ENCODE data around the gene LDB3. TPM values are rescaled to one million over a fixed set of nuclear protein-coding genes. Genes with fewer than 3 reads are reported as not detected.

LDB3 gene
- total and polyA plus RNA-seq, 2 experiments from 2014 or later = 0.05 to 0.11 TPM

DNA sequence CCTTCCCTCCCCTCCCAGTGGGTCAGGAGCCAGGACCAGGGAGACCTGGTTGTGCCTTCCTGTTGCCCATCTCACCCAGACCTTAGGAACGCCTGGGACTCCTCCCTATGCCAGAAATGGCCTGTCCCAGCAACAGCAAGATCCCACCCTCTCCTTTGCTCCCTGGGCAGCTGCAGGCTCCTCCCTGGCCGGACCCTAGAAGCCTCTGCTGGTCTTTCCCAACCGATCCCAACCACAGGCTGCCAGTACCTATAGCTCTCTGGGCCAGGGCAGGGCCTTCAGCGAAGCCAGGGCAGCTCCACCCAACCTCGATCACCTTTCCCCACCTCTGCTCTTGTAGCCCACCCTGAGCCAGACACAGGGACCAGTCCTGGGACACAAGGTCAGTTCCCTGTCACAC lies 21.9 kb downstream of the LDB3 start:
- TF ChIP-seq EZH2 (IDR thresholded peaks at IDR 0.05; ENCODE audit: insufficient read depth, poor library complexity, severe bottlenecking) = no peak
- no peak for TF ChIP-seq EZH2phosphoT487 (IDR thresholded peaks at IDR 0.05; ENCODE audit: insufficient read depth, low read depth)
- Histone ChIP-seq H4K20me1 (ENCODE audit: insufficient read depth) (no peaks in the 10 kb centered on the region), H3K27ac (no peak overlapping the region), H3K79me2 (ENCODE audit: insufficient read depth) (no peaks in the 10 kb centered on the region), H3K36me3 (ENCODE audit: low read depth) (no peaks in the 10 kb centered on the region), H3K4me2 (ENCODE audit: unreplicated experiment) (no peak overlapping the region), H3K27me3 (replicated peaks; ENCODE audit: insufficient read depth) (no peaks in the 10 kb centered on the region), H3K4me3 (no peak overlapping the region), H3K9me2 (ENCODE audit: insufficient read depth) (no peaks in the 10 kb centered on the region), H3K9me3 (ENCODE audit: low read depth) (no peaks in the 10 kb centered on the region), H3F3A (ENCODE audit: insufficient read depth) (peaks cover 4% of the 10 kb centered on the region; the same call in 1 of the 2 replicates), H2AFZ (no peak overlapping the region), H3K9ac (no peak overlapping the region), H3K4me1 (ENCODE audit: insufficient read depth) (peaks cover 15% of the 10 kb centered on the region)
- in situ Hi-C loops (cut with MboI) = no loop called here
- 81 to 83% methylated on average over 5 of the region's 5 CpGs for WGBS, 2 experiments (ENCODE audit: low coverage in 1 of 2, low lambda C conversion rate in 2 of 2, missing lambda C conversion rate in 2 of 2)
- no peak for DNase-seq

DNA sequence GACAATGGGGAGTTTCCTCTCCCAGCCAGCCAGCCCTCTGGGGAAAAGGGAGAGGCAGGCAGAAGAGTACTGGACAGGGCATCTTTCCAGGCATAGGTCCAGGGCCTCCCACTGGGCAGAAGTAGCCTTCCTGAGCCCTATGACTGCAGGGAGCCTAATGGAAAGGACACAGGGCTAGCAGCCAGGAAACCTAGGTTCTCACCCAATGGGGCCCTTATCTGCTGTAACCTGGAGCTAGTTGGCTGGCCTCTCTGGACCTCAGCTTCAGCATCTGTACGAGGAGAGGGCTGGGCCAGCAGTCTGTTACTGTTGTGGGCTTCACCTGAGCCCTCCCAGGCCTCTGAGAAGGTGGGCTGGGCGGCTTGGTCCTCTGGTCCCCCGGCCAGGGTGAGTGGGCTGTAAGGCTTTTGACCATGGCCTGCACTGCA lies 22.4 kb downstream of the LDB3 start:
- Histone ChIP-seq H3K79me2 (ENCODE audit: insufficient read depth) (no peaks in the 10 kb centered on the region), H3K27ac (no peak overlapping the region), H3K4me3 (no peak overlapping the region), H3K27me3 (replicated peaks; ENCODE audit: insufficient read depth) (no peaks in the 10 kb centered on the region), H4K20me1 (ENCODE audit: insufficient read depth) (no peaks in the 10 kb centered on the region), H2AFZ (no peak overlapping the region), H3K4me2 (ENCODE audit: unreplicated experiment) (no peak overlapping the region), H3K9me3 (ENCODE audit: low read depth) (no peaks in the 10 kb centered on the region), H3F3A (ENCODE audit: insufficient read depth) (peaks cover 4% of the 10 kb centered on the region; the same call in 1 of the 2 replicates), H3K9me2 (ENCODE audit: insufficient read depth) (no peaks in the 10 kb centered on the region), H3K9ac (no peak overlapping the region), H3K4me1 (ENCODE audit: insufficient read depth) (peaks cover 15% of the 10 kb centered on the region), H3K36me3 (ENCODE audit: low read depth) (no peaks in the 10 kb centered on the region)
- in situ Hi-C loops (cut with MboI) = no loop called here
- no peak for DNase-seq
- TF ChIP-seq EZH2phosphoT487 (IDR thresholded peaks at IDR 0.05; ENCODE audit: insufficient read depth, low read depth) = no peak
- TF ChIP-seq EZH2 (IDR thresholded peaks at IDR 0.05; ENCODE audit: insufficient read depth, poor library complexity, severe bottlenecking) = no peak
- WGBS, 2 experiments (ENCODE audit: low coverage in 1 of 2, low lambda C conversion rate in 2 of 2, missing lambda C conversion rate in 2 of 2) = 84 to 87% methylated on average over 3 of the region's 3 CpGs

DNA sequence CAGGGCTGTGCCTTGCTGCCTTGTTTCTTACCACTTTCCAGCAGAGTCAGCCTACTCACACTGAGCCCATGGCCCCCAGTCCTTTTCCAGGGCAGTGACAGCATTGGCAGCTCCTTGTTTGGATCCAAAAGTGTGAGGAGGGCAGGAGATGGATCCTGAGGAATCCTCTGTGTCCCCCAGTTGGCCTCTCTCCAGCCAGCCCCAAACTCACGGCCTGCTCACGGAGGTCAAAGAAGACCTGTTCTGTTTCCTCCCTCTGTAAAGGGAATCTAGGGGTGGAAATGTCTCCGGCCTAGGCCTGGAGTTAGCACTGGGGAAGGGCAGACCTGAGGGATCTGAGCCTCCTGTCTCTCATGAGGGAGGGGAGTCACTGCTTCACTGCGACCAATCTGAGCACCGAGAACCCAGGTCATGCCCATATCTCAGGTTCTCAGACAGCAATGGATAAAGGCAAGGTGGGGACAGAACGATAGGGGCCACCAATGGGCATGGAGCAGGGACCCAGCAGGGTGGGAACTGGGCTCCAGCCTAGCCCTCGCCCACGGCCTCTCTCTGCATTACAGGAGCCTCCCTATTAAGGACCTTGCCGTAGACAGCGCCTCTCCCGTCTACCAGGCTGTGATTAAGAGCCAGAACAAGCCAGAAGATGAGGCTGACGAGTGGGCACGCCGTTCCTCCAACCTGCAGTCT lies 23.2 kb downstream of the LDB3 start:
- Histone ChIP-seq H3K27ac (no peak overlapping the region), H3K79me2 (ENCODE audit: insufficient read depth) (no peaks in the 10 kb centered on the region), H3K4me3 (no peak overlapping the region), H3K4me1 (ENCODE audit: insufficient read depth) (peaks cover 15% of the 10 kb centered on the region), H3K27me3 (replicated peaks; ENCODE audit: insufficient read depth) (no peaks in the 10 kb centered on the region), H2AFZ (no peak overlapping the region), H3K4me2 (ENCODE audit: unreplicated experiment) (no peak overlapping the region), H3K9me2 (ENCODE audit: insufficient read depth) (no peaks in the 10 kb centered on the region), H4K20me1 (ENCODE audit: insufficient read depth) (no peaks in the 10 kb centered on the region), H3K9me3 (ENCODE audit: low read depth) (no peaks in the 10 kb centered on the region), H3K36me3 (ENCODE audit: low read depth) (no peaks in the 10 kb centered on the region), H3F3A (ENCODE audit: insufficient read depth) (peaks cover 4% of the 10 kb centered on the region; the same call in 1 of the 2 replicates), H3K9ac (no peak overlapping the region)
- TF ChIP-seq EZH2 (IDR thresholded peaks at IDR 0.05; ENCODE audit: insufficient read depth, poor library complexity, severe bottlenecking) (no peak), EZH2phosphoT487 (IDR thresholded peaks at IDR 0.05; ENCODE audit: insufficient read depth, low read depth) (no peak)
- in situ Hi-C loops (cut with MboI) = no loop called here
- no peak for DNase-seq
- WGBS, 2 experiments (ENCODE audit: low coverage in 1 of 2, low lambda C conversion rate in 2 of 2, missing lambda C conversion rate in 2 of 2) = 89 to 91% methylated on average over 14 of the region's 14 CpGs

DNA sequence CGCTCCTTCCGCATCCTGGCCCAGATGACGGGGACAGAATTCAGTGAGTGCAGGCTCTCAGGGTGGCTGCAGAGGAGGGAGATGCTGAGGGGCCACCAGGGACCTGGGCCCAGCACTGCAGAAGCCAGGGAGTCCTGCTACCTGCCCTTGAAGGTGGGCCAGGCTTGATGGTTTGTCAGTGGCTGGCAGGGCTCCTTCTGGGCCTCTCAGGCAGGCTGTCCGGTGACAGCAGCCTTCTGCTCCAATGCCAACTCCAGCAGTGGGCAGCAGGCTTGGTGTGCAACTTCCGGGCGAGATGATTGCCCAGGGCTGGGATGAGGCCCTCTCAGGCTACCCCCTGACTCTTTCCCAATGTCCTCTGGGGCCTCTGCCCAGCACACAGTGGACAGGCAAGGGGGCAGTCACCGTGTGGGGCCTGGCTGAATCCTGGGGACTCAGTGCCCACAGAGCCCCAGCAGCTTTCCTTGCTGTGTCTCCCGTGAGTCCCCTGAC lies 23.8 kb downstream of the LDB3 start:
- H3K9me3 ChIP-seq (ENCODE audit: low read depth) = no peaks in the 10 kb centered on the region
- no peaks in the 10 kb centered on the region for H3K36me3 ChIP-seq (ENCODE audit: low read depth)
- H3K79me2 ChIP-seq (ENCODE audit: insufficient read depth) = no peaks in the 10 kb centered on the region
- in situ Hi-C loops (cut with MboI) = no loop called here
- no peak overlapping the region for H2AFZ ChIP-seq
- no peak for TF ChIP-seq EZH2 (IDR thresholded peaks at IDR 0.05; ENCODE audit: insufficient read depth, poor library complexity, severe bottlenecking)
- TF ChIP-seq EZH2phosphoT487 (IDR thresholded peaks at IDR 0.05; ENCODE audit: insufficient read depth, low read depth) = no peak
- H3K9me2 ChIP-seq (ENCODE audit: insufficient read depth) = no peaks in the 10 kb centered on the region
- H3K4me2 ChIP-seq (ENCODE audit: unreplicated experiment) = no peak overlapping the region
- no peak overlapping the region for H3K27ac ChIP-seq
- H3K27me3 ChIP-seq (replicated peaks; ENCODE audit: insufficient read depth) = no peaks in the 10 kb centered on the region
- 87 to 88% methylated on average over 8 of the region's 8 CpGs for WGBS, 2 experiments (ENCODE audit: low coverage in 1 of 2, low lambda C conversion rate in 2 of 2, missing lambda C conversion rate in 2 of 2)
- no peak for DNase-seq
- peaks cover 15% of the 10 kb centered on the region for H3K4me1 ChIP-seq (ENCODE audit: insufficient read depth)
- H3F3A ChIP-seq (ENCODE audit: insufficient read depth) = peaks cover 4% of the 10 kb centered on the region; the same call in 1 of the 2 replicates
- no peak overlapping the region for H3K9ac ChIP-seq
- H4K20me1 ChIP-seq (ENCODE audit: insufficient read depth) = no peaks in the 10 kb centered on the region
- H3K4me3 ChIP-seq = no peak overlapping the region
